Glutamatergic neuron (in vitro differentiated cells): ENCODE measurements around the gene TMEM132C. TPM values are rescaled to one million over a fixed set of nuclear protein-coding genes. Genes with fewer than 3 reads are reported as not detected.
"Not testable (repeated sequence)": the region's sequence is repeated elsewhere in the genome, so short reads cannot be mapped to it uniquely, and the experiment has no call there.

Experiments
- DNase-seq: peaks from one replicate; pipeline ENCODE4 v3.0.0; 2022
- H3K27ac Mint-ChIP-seq: one replicate; pipeline ENCODE4 v1.8.0; 2020; ENCODE audit warnings: mild to moderate bottlenecking, mixed read lengths, inconsistent platforms; ENCODE audit not compliant: unreplicated experiment
- H3K27me3 Mint-ChIP-seq: one replicate; pipeline ENCODE4 v1.8.0; 2020; ENCODE audit warnings: mild to moderate bottlenecking, moderate library complexity, mixed read lengths, inconsistent platforms; ENCODE audit not compliant: unreplicated experiment
- H3K36me3 Mint-ChIP-seq: one replicate; pipeline ENCODE4 v1.8.0; 2020; ENCODE audit warnings: mild to moderate bottlenecking, mixed read lengths, inconsistent platforms; ENCODE audit not compliant: unreplicated experiment
- H3K4me1 Mint-ChIP-seq: one replicate; pipeline ENCODE4 v1.8.0; 2020; ENCODE audit warnings: mild to moderate bottlenecking, low read depth, mixed read lengths, inconsistent platforms; ENCODE audit not compliant: unreplicated experiment
- H3K4me3 Mint-ChIP-seq: one replicate; pipeline ENCODE4 v1.8.0; 2020; ENCODE audit warnings: mild to moderate bottlenecking, mixed read lengths, inconsistent platforms; ENCODE audit not compliant: unreplicated experiment
- H3K9me3 Mint-ChIP-seq: one replicate; pipeline ENCODE4 v1.8.0; 2020; ENCODE audit warnings: mild to moderate bottlenecking, moderate library complexity, mixed read lengths, inconsistent platforms; ENCODE audit not compliant: unreplicated experiment
- CTCF ChIP-seq: fragments of 200-600 bp; sonication (generic); IDR thresholded peaks from one replicate; pipeline ENCODE4 v1.5.0; 2021; ENCODE audit not compliant: partially characterized antibody, unreplicated experiment
- total RNA-seq: library from RNA; stranded (reverse); fragmentation: NEBNext Ultra II Directional; extraction: Animal tissue kit (Norgen Biotek cat#: 25700); gene quantifications from one replicate; pipeline ENCODE4 v1.2.1, GENCODE V29; 2021; ENCODE audit not compliant: unreplicated experiment

The TMEM132C gene
- total RNA-seq, 1 donor from 2014 or later: 8.0 TPM

- peaks cover 1% of the 10 kb centered on the region for H3K4me1 Mint-ChIP-seq
- TF ChIP-seq CTCF: no peak
- peaks cover 11% of the 10 kb centered on the region for H3K9me3 Mint-ChIP-seq
- H3K27ac Mint-ChIP-seq: no peak overlapping the region
- no peak for DNase-seq
- peaks cover 23% of the 10 kb centered on the region for H3K36me3 Mint-ChIP-seq
- H3K27me3 Mint-ChIP-seq: peaks cover 11% of the 10 kb centered on the region
- no peak overlapping the region for H3K4me3 Mint-ChIP-seq
Measured at GRCh38 chr12:128600886-128601285, 333.9 kb downstream of the TMEM132C start.

DNA sequence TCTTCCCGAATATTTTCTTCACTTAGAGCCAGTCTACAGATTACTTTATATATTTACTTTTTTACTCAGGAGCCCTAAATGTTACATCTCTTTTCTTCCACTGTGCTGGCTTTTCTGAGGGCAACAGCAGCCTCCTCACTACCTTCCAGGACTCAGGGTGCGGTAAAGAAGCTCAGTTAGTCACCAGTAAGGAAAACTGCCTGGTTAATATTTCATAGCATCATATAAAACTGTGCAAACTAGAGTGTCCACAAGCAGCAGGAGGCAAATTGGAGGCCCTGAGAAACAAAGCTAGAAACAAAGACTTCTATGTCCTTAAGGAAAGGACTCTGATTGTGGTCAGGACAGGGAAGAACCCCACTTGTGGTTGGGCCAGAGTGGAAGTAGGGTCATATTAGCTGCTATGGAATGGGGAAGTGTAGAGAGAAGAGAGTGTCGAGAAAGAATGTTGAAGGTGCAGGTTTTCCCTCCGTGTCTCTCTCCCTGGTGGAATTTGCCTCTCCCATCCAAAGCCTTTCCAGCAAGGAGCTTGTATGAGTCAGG lies 336.7 kb downstream of the TMEM132C start:
- peaks cover 14% of the 10 kb centered on the region for H3K9me3 Mint-ChIP-seq
- H3K4me3 Mint-ChIP-seq: no peak overlapping the region
- no peak for DNase-seq
- H3K27ac Mint-ChIP-seq: peak overlapping the region; percentile 40
- TF ChIP-seq CTCF: no peak
- peaks cover 7% of the 10 kb centered on the region for H3K27me3 Mint-ChIP-seq
- peaks cover 12% of the 10 kb centered on the region for H3K36me3 Mint-ChIP-seq
- peaks cover 6% of the 10 kb centered on the region for H3K4me1 Mint-ChIP-seq

DNA sequence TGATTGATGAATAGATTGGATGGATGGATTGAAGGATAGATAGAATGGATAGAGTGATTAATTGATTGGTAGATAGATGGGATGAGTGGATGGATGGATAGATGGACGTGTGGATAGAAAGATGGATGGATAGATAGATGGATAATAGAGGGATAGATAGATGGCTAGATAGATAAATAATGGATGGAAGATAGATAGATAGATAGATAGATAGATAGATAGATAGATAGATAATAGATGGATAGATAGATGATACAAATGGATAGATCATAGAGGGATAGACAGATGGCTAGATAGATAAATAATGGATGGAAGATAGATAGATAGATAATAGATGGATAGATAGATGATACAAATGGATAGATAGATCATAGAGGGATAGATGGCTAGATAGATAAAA lies 337.2 kb downstream of the TMEM132C start:
- not testable (repeated sequence) for H3K4me3 Mint-ChIP-seq

DNA sequence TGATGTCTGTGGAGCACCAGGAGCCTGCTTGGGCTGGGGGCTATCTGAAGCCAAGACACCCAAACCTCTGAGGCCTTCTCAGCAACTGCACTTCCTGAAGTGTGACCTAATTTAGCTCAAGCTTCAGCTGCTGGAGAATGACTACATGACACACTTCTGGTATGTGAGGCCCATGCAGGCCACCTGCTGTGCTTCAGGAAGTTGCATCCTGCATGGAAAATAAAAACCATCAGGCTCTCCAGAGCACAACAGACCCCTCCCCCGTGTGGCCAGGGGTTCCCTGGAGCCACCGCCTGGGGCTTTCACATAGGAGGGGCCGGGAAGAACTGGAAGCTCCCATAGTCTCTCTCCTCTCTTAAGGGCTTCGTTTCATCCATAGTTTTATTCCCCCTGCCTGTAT lies 339.1 kb downstream of the TMEM132C start:
- Mint-ChIP-seq H3K4me1 (peaks cover 7% of the 10 kb centered on the region), H3K36me3 (no peaks in the 10 kb centered on the region), H3K27me3 (peaks cover 6% of the 10 kb centered on the region), H3K27ac (no peak overlapping the region), H3K4me3 (no peak overlapping the region), H3K9me3 (peaks cover 11% of the 10 kb centered on the region)
- no peak for TF ChIP-seq CTCF
- DNase-seq: no peak

More for the DNA sequence above, 337.2 kb downstream of the TMEM132C start:
- DNase-seq, H3K27me3 Mint-ChIP-seq, H3K4me1 Mint-ChIP-seq, H3K27ac Mint-ChIP-seq, H3K36me3 Mint-ChIP-seq: not testable (repeated sequence)
- peaks cover 14% of the 10 kb centered on the region for H3K9me3 Mint-ChIP-seq

GRCh38 chr12:128606538-128606937 lies 339.6 kb downstream of the TMEM132C start:
- DNase-seq: no peak
- TF ChIP-seq CTCF: no peak
- peaks cover 12% of the 10 kb centered on the region for H3K9me3 Mint-ChIP-seq
- H3K27ac Mint-ChIP-seq: no peak overlapping the region
- H3K27me3 Mint-ChIP-seq: peaks cover 4% of the 10 kb centered on the region
- no peak overlapping the region for H3K4me3 Mint-ChIP-seq
- no peaks in the 10 kb centered on the region for H3K36me3 Mint-ChIP-seq
- H3K4me1 Mint-ChIP-seq: peaks cover 7% of the 10 kb centered on the region
